Gastrocnemius medialis (tissue), 4 donors: ENCODE measurements around the gene MAML3. TPM values are rescaled to one million over a fixed set of nuclear protein-coding genes. Genes with fewer than 3 reads are reported as not detected.

Experiments
- ATAC-seq, 2 donors: fragments of 150-250 bp; one replicate each; pipeline ENCODE4 v1.9.1; 2016
- DNase-seq, 2 donors: peaks; one replicate each; pipeline ENCODE4 v3.0.0-alpha.2; 2019
- H3K27ac ChIP-seq, 4 donors: fragments of 200-600 bp; sonication (generic); 1 replicate in 1 of 4; 2 replicates in 3 of 4; pipeline ENCODE4 v1.5.1; 2016 to 2018; ENCODE audit warnings: mild to moderate bottlenecking in 2 of 4, moderate library complexity in 1 of 4
- H3K27me3 ChIP-seq, 3 donors: fragments of 200-600 bp; sonication (generic) in 2 of 3; 1 replicate in 1 of 3; 2 replicates in 2 of 3; pipeline versions ENCODE4 v1.5.1 to v1.6.0; 2016 to 2019; ENCODE audit warnings: mild to moderate bottlenecking in 1 of 3, moderate library complexity in 1 of 3
- H3K36me3 ChIP-seq, 2 donors: fragments of 200-600 bp; sonication (generic) in 1 of 2; one replicate each; pipeline ENCODE4 v1.5.1; 2017 to 2018
- H3K4me1 ChIP-seq, 2 donors: fragments of 200-600 bp; sonication (generic) in 1 of 2; one replicate each; pipeline ENCODE4 v1.5.1; 2016 to 2017; ENCODE audit warnings: mild to moderate bottlenecking in 2 of 2
- H3K4me3 ChIP-seq, 4 donors: fragments of 200-600 bp; sonication (generic) in 3 of 4; 1 replicate in 1 of 4; 2 replicates in 3 of 4; pipeline ENCODE4 v1.5.1; 2016 to 2019; ENCODE audit warnings: mild to moderate bottlenecking in 2 of 4
- H3K9me3 ChIP-seq, 3 donors: fragments of 200-600 bp; sonication (generic) in 2 of 3; 1 replicate in 1 of 3; 2 replicates in 2 of 3; pipeline ENCODE4 v1.5.1; 2016 to 2019
- CTCF ChIP-seq, 5 experiments: fragments of 450-650 bp in 3 of 5; fragments of 200-600 bp in 2 of 5; sonication (generic) in 2 of 5; IDR thresholded peaks in 4 of 5; conservative IDR thresholded peaks in 1 of 5; 1 replicate in 4 of 5; 2 replicates in 1 of 5; pipeline ENCODE4 v1.5.1; 2016 to 2019; ENCODE audit warnings: antibody characterized with exemption in 5 of 5, mild to moderate bottlenecking in 3 of 5, moderate library complexity in 3 of 5
- POLR2A ChIP-seq, 2 donors: fragments of 450-650 bp; IDR thresholded peaks; one replicate each; pipeline ENCODE4 v1.6.1; 2017; ENCODE audit warnings: antibody characterized with exemption in 2 of 2, mild to moderate bottlenecking in 2 of 2, moderate library complexity in 2 of 2
- in situ Hi-C, 4 donors: fragments of 200-750 bp; cut with MboI; loops; one replicate each; pipeline versions ENCODE4 v1.15.0 to v1.8.0; 2017; ENCODE audit warnings: low sequenced_read_pairs in 4 of 4
- intact Hi-C: fragments of 100-400 bp; cut with DNase I; formaldehyde crosslinking; loops from one replicate; pipeline ENCODE4 v1.15.1; 2023; ENCODE audit warnings: low total_unique reads
- total RNA-seq, 4 donors: library from RNA; depleted of rRNA; stranded (reverse); fragments of >200 nt; gene quantifications; one replicate each; pipeline versions ENCODE4 v1.1.0 to v1.2.3, GENCODE V29; 2016

The MAML3 gene
- total RNA-seq, 4 donors from 2014 or later: 0.98 to 1.5 (median 1.4) TPM

GRCh38 chr4:140174543-140174942, 20.6 kb upstream of the MAML3 start:
- intact Hi-C loops: no loop called here
- H3K27ac ChIP-seq: no peak overlapping the region
- H3K9me3 ChIP-seq: no peaks in the 10 kb centered on the region
- ATAC-seq (no peak), DNase-seq (no peak)
- TF ChIP-seq POLR2A (IDR thresholded peaks at IDR 0.05) (no peak), CTCF (IDR thresholded peaks at IDR 0.05 in 4 of 5, conservative IDR thresholded peaks at IDR 0.05 in 1 of 5) (no peak)
- H3K4me3 ChIP-seq: no peak overlapping the region
- in situ Hi-C loops: loop anchor here in 2 of 4 donors (10.0 to 25.0 kb wide), 2 partner anchors 50 to 437 kb away; no protein-coding TSS in a partner anchor
- H3K36me3 ChIP-seq: no peaks in the 10 kb centered on the region
- no peaks in the 10 kb centered on the region for H3K27me3 ChIP-seq
- no peaks in the 10 kb centered on the region for H3K4me1 ChIP-seq

- Histone ChIP-seq H3K27me3 (no peaks in the 10 kb centered on the region), H3K4me1 (no peaks in the 10 kb centered on the region), H3K9me3 (no peaks in the 10 kb centered on the region), H3K27ac (no peak overlapping the region), H3K4me3 (no peak overlapping the region), H3K36me3 (no peaks in the 10 kb centered on the region)
- in situ Hi-C loops: loop anchor here in 2 of 4 donors (10.0 to 25.0 kb wide), 2 partner anchors 52 to 436 kb away; no protein-coding TSS in a partner anchor
- no peak for DNase-seq
- TF ChIP-seq CTCF (IDR thresholded peaks at IDR 0.05 in 4 of 5, conservative IDR thresholded peaks at IDR 0.05 in 1 of 5) (no peak), POLR2A (IDR thresholded peaks at IDR 0.05) (no peak)
- intact Hi-C loops: no loop called here
- ATAC-seq: no peak
Observed at GRCh38 chr4:140172960-140173359, 19.0 kb upstream of the MAML3 start.

- no peak overlapping the region for H3K27ac ChIP-seq
- intact Hi-C loops: no loop called here
- no peak for TF ChIP-seq POLR2A (IDR thresholded peaks at IDR 0.05)
- no peak for TF ChIP-seq CTCF (IDR thresholded peaks at IDR 0.05 in 4 of 5, conservative IDR thresholded peaks at IDR 0.05 in 1 of 5)
- no peaks in the 10 kb centered on the region for H3K9me3 ChIP-seq
- H3K4me3 ChIP-seq: no peak overlapping the region
- DNase-seq: no peak
- no peaks in the 10 kb centered on the region for H3K36me3 ChIP-seq
- ATAC-seq: no peak
- H3K27me3 ChIP-seq: no peaks in the 10 kb centered on the region
- in situ Hi-C loops: loop anchor here in 2 of 4 donors (10.0 to 25.0 kb wide), 2 partner anchors 55 to 433 kb away; no protein-coding TSS in a partner anchor
- H3K4me1 ChIP-seq: no peaks in the 10 kb centered on the region
Observed at GRCh38 chr4:140170299-140170698, 16.3 kb upstream of the MAML3 start.

GRCh38 chr4:140168936-140169335, 15.0 kb upstream of the MAML3 start:
- intact Hi-C loops (no loop called here), in situ Hi-C loops (loop anchor here in 1 of 4 donors (25.0 kb wide), 1 partner anchor 432 kb away; no protein-coding TSS in a partner anchor)
- no peak for DNase-seq

More at GRCh38 chr4:140168936-140169335, 15.0 kb upstream of the MAML3 start:
- ATAC-seq: no peak
- H3K27ac ChIP-seq: no peak overlapping the region
- no peaks in the 10 kb centered on the region for H3K36me3 ChIP-seq
- no peaks in the 10 kb centered on the region for H3K27me3 ChIP-seq
- H3K4me3 ChIP-seq: no peak overlapping the region
- no peaks in the 10 kb centered on the region for H3K4me1 ChIP-seq
- no peak for TF ChIP-seq POLR2A (IDR thresholded peaks at IDR 0.05)
- no peak for TF ChIP-seq CTCF (IDR thresholded peaks at IDR 0.05 in 4 of 5, conservative IDR thresholded peaks at IDR 0.05 in 1 of 5)
- no peaks in the 10 kb centered on the region for H3K9me3 ChIP-seq
